GM12891 (cell line): ENCODE measurements around the gene ZSWIM6.

Source experiments
- DNase-seq: peaks from one replicate; pipeline ENCODE4 v3.0.0; 2011; ENCODE audit warnings: low spot score; ENCODE audit not compliant: insufficient read length
- FAIRE-seq: peaks from 2 replicates; lab custom pipeline; 2011; peaks lifted over from hg19 to GRCh38; lab: Jason Lieb, UNC
- PAX5 ChIP-seq: IDR thresholded peaks from 2 replicates; pipeline ENCODE4 v1.6.1; 2011; ENCODE audit warnings: low read length, moderate library complexity, mild to moderate bottlenecking; ENCODE audit not compliant: insufficient read depth, severe bottlenecking
- POLR2A ChIP-seq: IDR thresholded peaks from 2 replicates; pipeline ENCODE4 v1.6.1; 2011; ENCODE audit warnings: low read depth, low read length, control low read depth
- POLR2AphosphoS5 ChIP-seq: IDR thresholded peaks from 2 replicates; pipeline ENCODE4 v1.6.1; 2011; ENCODE audit warnings: low read depth, low read length, control low read depth
- POU2F2 ChIP-seq: IDR thresholded peaks from 2 replicates; pipeline ENCODE4 v1.6.1; 2011; ENCODE audit warnings: low read depth, mild to moderate bottlenecking, control low read depth, low read length, moderate library complexity
- SPI1 ChIP-seq: IDR thresholded peaks from 2 replicates; pipeline ENCODE4 v1.6.1; 2011; ENCODE audit warnings: low read depth, low read length, control low read depth
- TAF1 ChIP-seq: IDR thresholded peaks from 2 replicates; pipeline ENCODE4 v1.6.1; 2011; ENCODE audit warnings: low read depth, low read length, control low read depth

Gene ZSWIM6

DNA sequence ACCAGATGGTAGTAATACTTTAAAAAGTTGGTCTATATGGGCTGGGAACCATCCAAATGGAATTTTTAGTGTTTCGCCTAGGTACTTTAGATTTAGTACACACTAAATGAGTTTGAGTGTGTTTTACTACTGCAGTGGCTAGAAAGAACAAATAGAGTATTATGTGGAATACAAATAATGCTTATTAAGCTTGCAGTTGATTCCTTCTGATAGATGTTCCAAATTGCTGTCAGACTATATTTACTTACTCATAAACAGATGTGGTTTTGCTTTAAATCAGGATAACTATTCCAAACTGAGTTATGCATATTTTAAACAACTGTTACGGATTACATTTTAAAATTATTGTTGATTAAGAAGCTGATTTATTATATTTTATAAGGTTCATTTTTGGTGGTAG, 103.3 kb downstream of the ZSWIM6 start:
- TF ChIP-seq POU2F2 (no peak), SPI1 (no peak), TAF1 (no peak), POLR2A (no peak), PAX5 (no peak), POLR2AphosphoS5 (no peak)
- DNase-seq: no peak
- no peak for FAIRE-seq

DNA sequence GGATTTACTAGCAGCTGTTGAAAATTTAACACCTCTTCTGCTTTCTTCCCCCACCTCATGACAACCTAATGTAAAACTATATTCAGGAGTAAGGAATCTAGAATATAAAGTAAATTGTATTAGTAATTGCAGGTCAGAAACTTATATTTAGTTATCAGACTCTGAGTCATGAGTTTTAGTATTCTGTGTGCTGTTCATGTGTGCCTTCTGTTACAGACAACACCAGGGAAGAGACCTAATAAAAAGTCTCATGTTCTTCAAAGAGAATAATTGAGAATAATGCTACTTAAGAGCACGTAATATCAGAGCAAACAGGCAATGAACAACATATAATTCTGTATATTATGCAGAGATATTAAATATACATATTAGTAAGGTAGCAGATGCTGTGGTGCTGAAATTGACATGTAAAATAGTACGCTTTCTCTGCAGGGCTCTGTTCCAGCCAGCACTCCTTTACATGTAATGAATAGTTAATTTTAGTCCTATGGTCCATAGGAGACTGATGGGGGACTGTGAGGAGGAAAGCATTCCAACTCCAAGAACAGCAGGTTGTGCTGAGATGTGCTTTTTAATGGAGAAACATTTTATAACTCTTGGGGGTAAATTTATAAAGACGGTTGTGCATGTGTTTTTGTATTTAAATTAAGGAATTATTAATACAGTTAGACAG, 106.4 kb downstream of the ZSWIM6 start:
- no peak for FAIRE-seq
- no peak for DNase-seq
- TF ChIP-seq SPI1 (no peak), TAF1 (no peak), POU2F2 (no peak), PAX5 (no peak)

DNA sequence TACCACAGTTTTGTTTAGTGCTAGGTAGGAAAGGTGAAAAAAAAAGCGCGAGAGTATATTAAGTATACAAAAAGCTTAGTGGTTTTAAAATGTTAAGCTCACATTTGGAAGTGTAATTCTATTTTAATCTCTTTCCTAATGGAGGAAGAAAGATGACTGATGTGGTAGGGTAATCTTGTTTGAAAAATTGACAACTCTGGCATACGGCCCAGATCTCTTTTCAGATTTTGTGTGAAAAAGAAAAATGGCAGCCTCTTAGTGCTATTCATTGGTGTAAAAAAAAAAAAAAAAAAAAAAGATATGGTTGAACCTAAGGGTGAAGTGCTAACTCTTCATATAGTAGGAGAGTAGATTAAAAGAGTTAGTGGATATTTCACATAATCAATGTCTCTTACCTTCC, 108.0 kb downstream of the ZSWIM6 start:
- TF ChIP-seq POU2F2 (no peak), SPI1 (no peak), POLR2A (no peak), TAF1 (no peak), POLR2AphosphoS5 (no peak), PAX5 (no peak)
- FAIRE-seq (no peak), DNase-seq (no peak)

DNA sequence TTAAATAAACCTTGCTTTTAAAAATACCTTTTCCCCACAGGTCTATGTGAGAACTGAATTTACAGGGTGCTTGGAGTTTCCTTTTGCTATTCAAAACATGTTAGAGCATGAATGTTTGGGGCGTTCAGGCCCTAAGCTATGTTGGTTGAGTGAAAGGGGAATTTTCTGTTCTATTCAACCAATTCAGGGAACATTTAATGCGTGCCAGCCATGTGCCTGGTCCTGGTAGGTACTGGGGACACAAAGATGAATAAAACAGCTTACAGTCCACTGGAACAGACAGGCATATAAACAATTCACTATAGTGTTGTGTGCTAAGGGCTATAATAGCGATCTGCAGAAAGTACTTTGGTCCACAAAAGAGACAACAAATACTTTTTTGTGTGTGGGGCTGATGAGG, 108.5 kb downstream of the ZSWIM6 start:
- DNase-seq (no peak), FAIRE-seq (no peak)
- no peak for TF ChIP-seq POLR2AphosphoS5
- no peak for TF ChIP-seq SPI1
- TF ChIP-seq POU2F2: no peak
- TF ChIP-seq PAX5: no peak
- no peak for TF ChIP-seq POLR2A
- TF ChIP-seq TAF1: no peak

DNA sequence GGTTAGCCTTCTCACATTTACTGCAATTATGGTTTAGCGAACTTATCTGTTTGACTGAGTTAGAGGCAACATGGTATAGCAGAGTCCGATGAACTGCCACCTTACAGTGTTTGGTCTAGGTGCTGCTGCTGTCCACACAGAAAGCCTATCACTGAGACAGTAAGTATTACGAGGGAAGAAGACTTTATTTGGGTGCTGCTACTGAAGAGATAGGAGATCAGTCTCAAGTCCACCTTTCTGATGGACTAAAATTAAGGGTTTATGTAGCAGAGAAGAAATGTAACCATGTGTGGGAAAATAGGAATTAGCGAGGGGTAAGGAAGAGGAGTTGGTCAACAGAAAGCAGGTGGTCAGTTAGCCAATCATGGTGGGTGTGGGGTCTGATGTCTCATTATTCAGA, 109.7 kb downstream of the ZSWIM6 start:
- no peak for TF ChIP-seq POLR2AphosphoS5
- TF ChIP-seq SPI1: 0 out of 2 replicates have a peak, but pooled peaks have one; percentile 11
- no peak for TF ChIP-seq POLR2A
- TF ChIP-seq POU2F2: no peak
- TF ChIP-seq TAF1: no peak
- FAIRE-seq (no peak), DNase-seq (no peak)

DNA sequence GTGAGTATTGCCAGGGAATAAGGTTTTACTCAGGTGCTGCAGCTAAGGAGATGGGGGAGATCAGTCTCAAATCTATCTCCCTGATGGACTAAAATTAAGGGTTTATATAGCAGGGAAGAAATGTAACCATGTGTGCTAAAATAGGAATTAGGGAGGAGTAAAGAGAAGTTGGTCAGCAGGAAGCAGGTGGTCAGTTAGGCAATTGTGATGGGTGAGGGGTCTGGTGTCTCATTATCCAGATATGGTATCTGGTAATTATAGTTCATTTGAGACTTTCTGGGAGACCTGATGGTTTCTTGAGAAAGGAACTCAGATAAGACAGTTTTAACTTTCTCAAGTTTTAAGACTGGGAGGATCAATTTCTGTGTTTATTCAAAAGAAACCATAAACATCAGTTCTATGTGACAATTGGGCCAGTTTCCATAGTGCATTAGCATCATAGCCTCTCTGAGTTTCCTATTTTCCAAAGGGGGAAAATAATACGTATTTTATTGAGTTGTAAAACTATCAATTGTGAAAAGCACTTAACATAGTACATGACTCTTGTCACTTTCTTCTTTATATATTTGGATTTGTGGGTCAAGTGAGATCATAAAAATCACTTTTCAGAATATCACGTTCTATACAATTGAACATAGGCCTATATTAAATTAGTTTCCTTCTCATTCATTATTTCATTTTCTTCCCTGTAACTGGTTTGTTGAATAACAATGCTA, 115.9 kb downstream of the ZSWIM6 start:
- FAIRE-seq: no peak
- no peak for TF ChIP-seq POLR2AphosphoS5
- TF ChIP-seq SPI1: no peak
- TF ChIP-seq PAX5: no peak
- no peak for TF ChIP-seq POU2F2
- no peak for TF ChIP-seq POLR2A
- no peak for TF ChIP-seq TAF1
- DNase-seq: no peak

DNA sequence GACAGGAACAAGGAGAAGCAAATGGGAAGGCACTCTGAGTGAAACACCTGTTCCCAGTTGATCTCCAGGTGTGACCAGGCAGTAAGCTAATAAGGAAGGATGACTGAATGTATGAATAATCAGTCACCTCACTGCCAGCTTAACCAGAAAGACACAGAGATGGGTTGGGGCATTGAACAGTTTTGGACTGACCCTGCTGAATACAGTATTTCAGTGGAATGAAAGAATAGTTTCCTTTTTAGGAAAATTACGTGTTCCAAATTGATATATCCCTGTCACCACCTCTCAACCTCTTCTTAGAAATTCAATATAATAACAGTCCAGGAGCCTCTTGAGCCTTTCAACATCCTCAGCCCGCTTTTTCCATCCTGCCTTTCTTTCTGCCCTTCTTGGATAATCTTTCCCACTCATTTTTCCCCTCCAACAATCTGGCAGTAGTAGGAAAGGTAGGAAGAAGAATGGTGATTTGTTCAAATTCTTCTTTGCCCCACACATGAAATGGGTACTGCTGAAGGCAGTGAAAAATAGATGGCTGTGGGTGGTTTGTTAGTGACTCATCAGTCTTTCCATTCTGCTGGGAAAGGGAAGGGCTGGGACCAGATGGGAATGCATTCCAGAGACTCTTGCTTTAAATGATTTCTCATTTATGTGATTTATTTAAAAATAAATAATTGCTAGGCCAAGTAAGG, 117.9 kb downstream of the ZSWIM6 start:
- TF ChIP-seq PAX5 (no peak), POLR2AphosphoS5 (no peak), SPI1 (no peak), TAF1 (no peak), POLR2A (no peak)
- no peak for FAIRE-seq
- no peak for DNase-seq

DNA sequence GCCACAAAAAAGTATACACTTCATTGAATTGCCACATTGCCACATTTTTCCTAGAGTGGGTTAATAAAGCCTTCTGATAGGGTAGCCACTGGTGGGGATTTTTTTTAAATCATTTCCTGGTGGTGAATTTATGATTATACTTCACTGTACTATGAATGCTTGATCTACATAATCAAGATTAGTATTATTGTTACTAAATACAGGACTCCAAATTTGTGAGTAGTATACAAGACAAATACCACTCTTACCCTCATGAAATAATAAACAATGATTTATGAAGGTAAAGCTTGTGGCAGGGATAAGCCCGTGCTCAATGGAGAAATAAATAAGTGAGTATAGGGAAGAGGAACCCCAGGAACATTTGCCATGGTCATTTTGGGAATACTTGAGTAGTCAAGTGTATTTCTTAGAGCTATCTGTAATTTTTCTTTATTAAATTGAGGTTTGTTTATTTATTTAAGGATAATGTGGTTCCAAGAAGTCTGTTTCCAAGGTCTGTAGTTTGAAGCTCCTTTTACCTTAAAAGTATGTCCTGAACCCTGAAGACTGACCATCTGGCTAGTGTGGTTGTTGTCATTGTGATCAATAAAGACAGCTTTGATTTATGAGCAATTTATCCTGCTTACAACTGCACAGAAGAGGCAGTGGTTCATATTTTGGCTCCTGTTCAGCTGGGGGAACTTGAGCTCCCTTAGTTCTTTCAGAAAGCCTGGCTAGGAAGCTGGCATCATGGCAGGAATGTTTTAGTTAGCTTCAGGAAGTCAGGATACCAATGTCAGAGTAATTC, 118.6 kb downstream of the ZSWIM6 start:
- FAIRE-seq (no peak), DNase-seq (no peak)
- TF ChIP-seq SPI1 (no peak), POLR2AphosphoS5 (no peak), PAX5 (no peak), POLR2A (no peak), TAF1 (no peak), POU2F2 (no peak)
